ENCODE results near the gene CCDC124. TPM values are rescaled to one million over a fixed set of nuclear protein-coding genes. Genes with fewer than 3 reads are reported as not detected.
A peak's percentile ranks its signal among the peaks of the same experiment; 100 is the strongest.
"Not testable (repeated sequence)": the region's sequence is repeated elsewhere in the genome, so short reads cannot be mapped to it uniquely, and the experiment has no call there.

The CCDC124 gene
- total RNA-seq (10 to 100 TPM; 35.5 to 83.1 TPM), polyA plus RNA-seq (100 to 1,000 TPM; 121 to 146 TPM)
- long read RNA-seq, donor 1, transcript CCDC124-201 (5 exons, 938 nt): major isoform, 32 of 54 reads
- long read RNA-seq, donor 1, partial matches to known transcripts: 19 of 54 reads
- long read RNA-seq, donor 1, other reads (novel, unspliced or antisense): 0 of 54 reads
- long read RNA-seq, donor 2, transcript CCDC124-201 (5 exons, 938 nt): major isoform, 17 of 26 reads
- long read RNA-seq, donor 2, partial matches to known transcripts: 8 of 26 reads
- long read RNA-seq, donor 2, other reads (novel, unspliced or antisense): 0 of 26 reads
- long read RNA-seq, donor 3, transcript CCDC124-201 (5 exons, 938 nt): major isoform, 12 of 22 reads
- long read RNA-seq, donor 3, partial matches to known transcripts: 8 of 22 reads
- long read RNA-seq, donor 3, other reads (novel, unspliced or antisense): 0 of 22 reads
- long read RNA-seq, donor 4, transcript CCDC124-201 (5 exons, 938 nt): major isoform, 16 of 33 reads
- long read RNA-seq, donor 4, partial matches to known transcripts: 16 of 33 reads
- long read RNA-seq, donor 4, other reads (novel, unspliced or antisense): 0 of 33 reads
- long read RNA-seq, donor 5, transcript CCDC124-201 (5 exons, 938 nt): major isoform, 31 of 51 reads
- long read RNA-seq, donor 5, partial matches to known transcripts: 20 of 51 reads
- long read RNA-seq, donor 5, other reads (novel, unspliced or antisense): 0 of 51 reads

- peak; percentile 79 for TF ChIP-seq CTCF (IDR thresholded peaks at IDR 0.05; ENCODE audit: control extremely low read depth, extremely low read depth)
- peak within 1 kb of the TSS; percentile 90 to 94 for H3K9ac ChIP-seq (ENCODE audit: insufficient read depth in 1 of 2, low read length in 2 of 2)
- ATAC-seq (ENCODE audit: insufficient read depth, low FRiP score) (peak; percentile 96), DNase-seq (peak; percentile 90 to 95 (median 94))
- no peaks in the 10 kb centered on the region for H3K27me3 ChIP-seq (ENCODE audit: control insufficient read depth in 3 of 3, insufficient read depth in 3 of 3, low read length in 2 of 3)
- no peaks in the 10 kb centered on the region for H3K9me3 ChIP-seq (ENCODE audit: control insufficient read depth in 4 of 4, insufficient read depth in 3 of 4, low read length in 3 of 4)
- WGBS, 2 donors: 0% methylated on average over 58 to 64 of the region's 64 CpGs
- peak within 1 kb of the TSS; percentile 86 to 89 for H3K27ac ChIP-seq (ENCODE audit: low read depth in 1 of 2, low read length in 1 of 2)
- H3K4me3 ChIP-seq: peak within 1 kb of the TSS; percentile 71
- H3K36me3 ChIP-seq (ENCODE audit: control insufficient read depth in 4 of 4, insufficient read depth in 4 of 4, low read length in 4 of 4): peaks cover 0 to 10% (median 7%) of the 10 kb centered on the region in 4 donors
- peaks cover 0 to 13% (median 4%) of the 10 kb centered on the region in 5 donors for H3K4me1 ChIP-seq (ENCODE audit: control insufficient read depth in 5 of 5, insufficient read depth in 5 of 5, low read length in 5 of 5)
Observed at GRCh38 chr19:17932485-17933338, at the start of gene CCDC124. Gene CCDC124, plus strand, starts transcription at chr19:17933015. Its CDS starts 3,406 bp downstream, at chr19:17936421.

- 78 to 79% methylated on average over 33 of the region's 33 CpGs for WGBS, 2 donors
- ATAC-seq (ENCODE audit: insufficient read depth, low FRiP score): no peak
- no peaks in the 10 kb centered on the region for H3K36me3 ChIP-seq (ENCODE audit: control insufficient read depth in 4 of 4, insufficient read depth in 4 of 4, low read length in 4 of 4)
- peaks cover 0 to 4% (median 0%) of the 10 kb centered on the region in 3 donors for H3K27me3 ChIP-seq (ENCODE audit: control insufficient read depth in 3 of 3, insufficient read depth in 3 of 3, low read length in 2 of 3)
- H3K9me3 ChIP-seq (ENCODE audit: control insufficient read depth in 4 of 4, insufficient read depth in 3 of 4, low read length in 3 of 4): peaks cover 0 to 8% (median 0%) of the 10 kb centered on the region in 4 donors
- no peak overlapping the region for H3K4me3 ChIP-seq
- H3K4me1 ChIP-seq (ENCODE audit: control insufficient read depth in 5 of 5, insufficient read depth in 5 of 5, low read length in 5 of 5): peaks cover 0 to 2% (median 0%) of the 10 kb centered on the region in 5 donors
- H3K27ac ChIP-seq (ENCODE audit: low read depth in 1 of 2, low read length in 1 of 2): no peak overlapping the region
- no peak for DNase-seq
- no peak overlapping the region for H3K9ac ChIP-seq (ENCODE audit: insufficient read depth in 1 of 2, low read length in 2 of 2)
- TF ChIP-seq CTCF (IDR thresholded peaks at IDR 0.05; ENCODE audit: control extremely low read depth, extremely low read depth): no peak
Observed at GRCh38 chr19:17883627-17884410, 49.0 kb upstream of the CCDC124 start.

- 65 to 81% methylated on average over 7 of the region's 7 CpGs for WGBS, 2 donors
- peaks cover 0 to 2% (median 0%) of the 10 kb centered on the region in 5 donors for H3K4me1 ChIP-seq (ENCODE audit: control insufficient read depth in 5 of 5, insufficient read depth in 5 of 5, low read length in 5 of 5)
- DNase-seq: no peak
- ATAC-seq (ENCODE audit: insufficient read depth, low FRiP score): no peak
- H3K36me3 ChIP-seq (ENCODE audit: control insufficient read depth in 4 of 4, insufficient read depth in 4 of 4, low read length in 4 of 4): no peaks in the 10 kb centered on the region
- no peak overlapping the region for H3K9ac ChIP-seq (ENCODE audit: insufficient read depth in 1 of 2, low read length in 2 of 2)
- H3K9me3 ChIP-seq (ENCODE audit: control insufficient read depth in 4 of 4, insufficient read depth in 3 of 4, low read length in 3 of 4): peaks cover 0 to 13% (median 0%) of the 10 kb centered on the region in 4 donors
- H3K27ac ChIP-seq (ENCODE audit: low read depth in 1 of 2, low read length in 1 of 2): no peak overlapping the region
- no peak overlapping the region for H3K4me3 ChIP-seq
- peaks cover 0 to 4% (median 0%) of the 10 kb centered on the region in 3 donors for H3K27me3 ChIP-seq (ENCODE audit: control insufficient read depth in 3 of 3, insufficient read depth in 3 of 3, low read length in 2 of 3)
- TF ChIP-seq CTCF (IDR thresholded peaks at IDR 0.05; ENCODE audit: control extremely low read depth, extremely low read depth): no peak
Observed at GRCh38 chr19:17886515-17886914, 46.3 kb upstream of the CCDC124 start.

- not testable (repeated sequence) for H3K9ac ChIP-seq (ENCODE audit: insufficient read depth in 1 of 2, low read length in 2 of 2); ATAC-seq (ENCODE audit: insufficient read depth, low FRiP score); H3K36me3 ChIP-seq (ENCODE audit: control insufficient read depth in 4 of 4, insufficient read depth in 4 of 4, low read length in 4 of 4); H3K27ac ChIP-seq (ENCODE audit: low read depth in 1 of 2, low read length in 1 of 2); H3K4me3 ChIP-seq; H3K4me1 ChIP-seq (ENCODE audit: control insufficient read depth in 5 of 5, insufficient read depth in 5 of 5, low read length in 5 of 5); DNase-seq; H3K27me3 ChIP-seq (ENCODE audit: control insufficient read depth in 3 of 3, insufficient read depth in 3 of 3, low read length in 2 of 3)
- H3K9me3 ChIP-seq (ENCODE audit: control insufficient read depth in 4 of 4, insufficient read depth in 3 of 4, low read length in 3 of 4): peaks cover 0 to 13% (median 0%) of the 10 kb centered on the region in 4 donors
- 78% methylated on average over 4 of the region's 4 CpGs for WGBS, 2 donors
Observed at GRCh38 chr19:17887221-17887620, 45.6 kb upstream of the CCDC124 start.

All from lung (tissue), 16 donors.